ENCODE results near the gene CCDC178.
"Not testable (repeated sequence)": the region's sequence is repeated elsewhere in the genome, so short reads cannot be mapped to it uniquely, and the experiment has no call there.

Gene CCDC178

DNA sequence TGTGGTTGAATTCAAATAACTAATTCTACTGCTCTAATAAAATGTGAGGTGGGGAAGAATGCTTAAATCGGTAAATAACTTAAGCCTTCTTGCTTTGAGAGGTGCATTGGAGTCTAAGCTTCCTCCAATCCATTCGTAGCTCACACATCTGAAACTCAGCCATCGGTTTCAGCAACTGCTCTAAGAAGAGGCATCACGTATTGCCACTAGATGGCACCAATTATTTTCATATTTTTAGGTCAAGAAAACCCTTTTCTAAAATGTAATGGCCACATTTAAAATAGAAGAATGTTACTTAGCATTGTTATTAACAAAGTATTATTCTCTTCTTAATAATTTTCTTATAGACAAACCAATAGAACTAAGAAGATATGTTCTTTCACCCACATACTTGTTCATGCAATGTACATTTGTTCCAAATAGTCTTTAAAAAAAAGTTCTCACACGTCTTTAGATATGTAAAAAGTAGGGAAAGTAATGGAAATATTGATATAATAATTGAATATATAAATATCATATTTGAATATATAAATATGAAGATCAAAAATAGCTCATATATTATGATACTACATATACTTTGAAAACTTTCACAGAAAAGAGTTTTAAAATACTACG lies 229.8 kb downstream of the CCDC178 start:
- no peak for DNase-seq (ENCODE audit: low read depth in 2 of 2)

DNA sequence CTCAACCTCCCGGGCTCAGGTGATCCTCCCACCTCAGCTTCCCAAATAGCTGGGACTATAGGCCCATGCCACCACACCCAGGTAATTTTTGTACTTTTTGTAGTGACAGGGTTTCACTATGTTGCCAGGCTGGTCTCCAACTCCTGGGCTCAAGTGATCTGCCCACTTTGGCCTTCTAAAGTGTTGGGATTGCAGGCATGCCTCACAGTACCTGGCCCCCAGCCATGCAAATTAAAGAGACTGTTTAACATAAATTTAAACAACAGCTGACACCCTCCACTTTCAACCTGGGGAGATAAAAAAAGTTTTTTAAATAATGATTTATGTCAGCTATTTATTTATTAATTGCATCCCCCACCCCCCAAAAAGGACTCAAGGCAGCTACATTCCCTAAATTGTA lies 234.7 kb downstream of the CCDC178 start:
- no peak for DNase-seq (ENCODE audit: low read depth in 2 of 2)

DNA sequence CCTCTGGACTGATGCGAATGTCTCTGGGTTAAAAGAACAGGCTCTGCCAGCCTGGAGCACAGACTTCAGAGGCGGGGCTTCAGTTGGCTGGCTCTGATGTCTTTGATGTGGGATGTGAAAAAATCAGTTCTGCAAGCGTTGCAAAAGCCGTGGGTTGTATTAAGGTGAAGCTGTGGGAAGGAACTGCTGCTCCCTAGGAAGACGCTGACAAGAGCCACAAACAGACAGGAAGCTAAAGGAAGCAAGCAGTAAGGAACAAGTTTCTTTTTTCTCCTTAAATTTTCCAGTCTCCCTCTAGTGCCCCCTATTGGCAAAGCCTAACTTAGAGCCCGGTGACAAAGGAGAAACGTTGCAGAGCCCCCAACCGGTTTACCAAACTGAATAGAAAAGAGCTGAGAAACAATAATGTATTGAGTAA lies 239.0 kb downstream of the CCDC178 start:
- no peak for DNase-seq (ENCODE audit: low read depth in 2 of 2)

DNA sequence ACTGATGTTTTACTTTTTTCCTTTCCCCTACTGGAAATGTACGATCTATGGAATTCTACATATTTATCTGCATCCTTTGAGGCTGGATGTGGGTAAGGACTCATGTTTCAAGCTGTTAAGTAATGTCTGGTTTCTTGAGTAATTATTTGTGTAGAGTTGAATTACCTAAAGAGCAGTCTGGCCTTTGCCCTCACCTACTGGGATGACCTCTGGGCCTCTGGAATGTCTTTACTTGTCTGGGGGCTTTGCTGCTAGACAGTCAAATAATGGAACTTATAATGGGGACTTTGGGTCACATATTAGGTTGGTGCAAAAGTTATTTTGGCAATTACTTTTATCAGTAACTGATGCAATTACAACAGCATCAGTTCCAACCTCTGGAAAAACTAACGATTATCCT lies 244.7 kb downstream of the CCDC178 start:
- DNase-seq (ENCODE audit: low read depth in 2 of 2): no peak

DNA sequence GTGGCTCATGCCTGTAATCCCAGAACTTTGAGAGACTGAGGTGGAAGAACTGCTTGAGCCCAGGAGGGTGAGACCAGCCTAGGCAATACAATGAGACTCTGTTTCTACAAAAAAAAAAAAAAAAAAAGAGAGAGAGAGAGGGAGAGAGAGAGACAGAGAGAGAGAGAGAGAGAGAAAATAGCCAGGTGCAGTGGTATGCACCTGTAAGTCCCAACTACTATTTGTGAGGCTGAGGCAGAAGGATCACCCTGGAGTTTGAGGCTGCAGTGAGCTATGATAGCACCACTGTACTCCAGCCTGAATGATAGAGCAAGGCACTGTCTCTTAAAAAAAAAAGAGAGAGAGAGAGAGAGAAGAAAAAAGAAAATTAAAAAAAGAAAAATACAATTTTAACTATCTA lies 245.7 kb downstream of the CCDC178 start:
- no peak for DNase-seq (ENCODE audit: low read depth in 2 of 2)

DNA sequence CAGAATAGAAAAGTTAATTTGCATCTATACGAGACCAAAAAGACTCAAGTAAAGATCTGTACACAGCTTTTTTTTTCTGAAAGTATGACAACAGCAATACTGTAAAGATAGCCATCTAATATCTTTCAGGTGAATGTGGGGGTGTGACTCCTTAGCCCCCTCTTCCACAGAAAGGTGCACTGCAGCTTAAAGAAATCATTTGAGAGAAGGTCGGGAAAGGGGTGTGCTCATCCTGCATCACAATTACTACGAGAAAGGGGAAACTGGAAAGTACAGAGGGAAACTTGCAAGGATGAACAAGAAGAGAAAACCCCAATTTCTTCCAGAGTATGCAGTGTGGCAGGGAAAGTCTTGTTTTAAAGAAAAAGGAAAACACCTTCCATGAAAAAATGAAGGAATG lies 255.6 kb downstream of the CCDC178 start:
- DNase-seq (ENCODE audit: low read depth in 2 of 2): no peak

DNA sequence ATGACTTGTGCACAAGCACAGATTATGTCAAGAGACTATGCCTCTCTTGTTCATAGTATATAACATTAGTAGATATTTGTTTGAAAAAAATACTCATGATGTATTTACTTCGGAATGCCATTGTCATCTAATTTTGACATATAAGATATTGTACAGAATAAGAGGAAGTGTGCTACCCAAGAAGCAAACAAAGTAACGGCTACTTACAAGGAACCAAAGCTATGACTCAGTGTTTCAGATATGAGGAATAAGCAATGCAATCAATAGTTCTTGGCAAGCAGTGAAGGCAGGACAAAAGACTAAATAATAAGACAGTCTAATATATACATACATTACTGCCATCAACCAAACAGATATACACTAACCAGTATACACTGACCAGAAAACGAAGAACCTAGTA lies 256.3 kb downstream of the CCDC178 start:
- DNase-seq (ENCODE audit: low read depth in 2 of 2): no peak

DNA sequence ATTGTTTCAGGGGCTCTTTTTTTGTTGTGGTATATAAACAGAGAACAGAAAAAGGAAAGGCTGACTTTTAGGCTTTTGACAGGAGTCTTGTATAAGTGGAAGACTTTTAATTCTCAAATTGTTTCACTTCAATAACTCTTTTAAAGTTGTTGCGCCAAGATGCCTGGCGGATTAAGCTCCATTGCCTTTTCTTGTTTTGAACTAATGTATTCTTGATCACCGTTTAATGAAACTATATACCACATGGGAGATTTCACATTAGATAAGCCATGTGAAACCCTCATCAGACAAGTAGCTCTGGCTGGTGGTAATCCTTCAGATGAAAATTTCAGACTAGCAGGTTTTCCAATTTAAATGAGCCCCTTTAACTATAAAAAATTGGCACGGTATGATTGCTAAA lies 257.4 kb downstream of the CCDC178 start:
- DNase-seq (ENCODE audit: low read depth in 2 of 2): no peak

DNA sequence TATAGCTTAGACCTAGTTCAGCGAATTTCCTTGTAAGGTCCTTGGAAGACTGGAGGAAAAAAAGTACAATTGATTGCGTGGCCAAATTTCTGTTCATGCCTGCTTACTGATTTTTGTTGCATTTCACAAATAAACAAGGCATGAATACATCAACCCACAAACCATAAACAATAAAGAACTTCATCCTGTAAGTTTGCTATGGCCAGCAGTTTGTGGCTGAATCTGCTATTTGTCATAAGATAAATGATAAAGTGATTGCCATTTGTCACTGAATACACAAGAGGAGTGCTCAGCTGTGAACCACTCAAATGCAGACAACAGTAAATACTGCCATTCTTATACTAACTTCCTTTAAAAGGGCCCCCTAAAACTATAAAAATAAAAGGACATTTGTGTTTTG lies 259.5 kb downstream of the CCDC178 start:
- DNase-seq (ENCODE audit: low read depth in 2 of 2): no peak

DNA sequence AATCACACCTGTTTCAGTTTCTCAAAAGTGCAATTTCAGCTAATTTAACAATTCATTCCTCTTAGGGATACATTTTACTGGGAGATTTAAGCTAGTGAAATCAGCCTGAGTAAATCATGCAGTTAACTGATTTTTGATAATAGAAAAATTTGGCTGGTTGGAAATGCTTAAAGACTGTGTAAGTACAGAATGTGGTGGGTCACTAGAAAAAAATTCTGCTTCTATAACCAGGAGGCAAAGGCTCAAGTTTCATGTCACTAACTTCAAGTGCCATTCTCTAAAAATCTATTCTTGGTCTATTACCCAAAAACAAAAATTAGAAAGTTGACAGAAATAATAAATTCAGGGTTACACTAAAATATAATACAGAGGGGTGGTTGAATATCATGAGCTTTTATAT lies 271.3 kb downstream of the CCDC178 start:
- no peak for DNase-seq (ENCODE audit: low read depth in 2 of 2)

DNA sequence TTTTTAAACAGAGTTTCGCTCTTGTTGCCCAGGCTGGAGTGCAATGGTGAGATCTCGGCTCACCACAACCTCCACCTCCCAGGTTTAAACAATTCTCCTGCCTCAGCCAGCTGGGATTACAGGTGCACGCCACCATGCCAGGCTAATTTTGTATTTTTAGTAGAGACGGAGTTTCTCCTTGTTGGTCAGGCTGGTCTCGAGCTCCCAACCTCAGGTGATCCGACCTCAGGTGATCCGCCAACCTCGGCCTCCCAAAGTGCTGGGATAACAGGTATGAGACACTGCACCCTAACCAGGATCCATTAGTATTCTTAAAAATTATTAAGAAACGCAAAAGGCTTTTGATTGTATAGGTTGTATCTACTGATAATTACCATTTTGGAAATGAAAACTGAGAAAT lies 276.4 kb downstream of the CCDC178 start:
- DNase-seq (ENCODE audit: low read depth in 2 of 2): not testable (repeated sequence)

DNA sequence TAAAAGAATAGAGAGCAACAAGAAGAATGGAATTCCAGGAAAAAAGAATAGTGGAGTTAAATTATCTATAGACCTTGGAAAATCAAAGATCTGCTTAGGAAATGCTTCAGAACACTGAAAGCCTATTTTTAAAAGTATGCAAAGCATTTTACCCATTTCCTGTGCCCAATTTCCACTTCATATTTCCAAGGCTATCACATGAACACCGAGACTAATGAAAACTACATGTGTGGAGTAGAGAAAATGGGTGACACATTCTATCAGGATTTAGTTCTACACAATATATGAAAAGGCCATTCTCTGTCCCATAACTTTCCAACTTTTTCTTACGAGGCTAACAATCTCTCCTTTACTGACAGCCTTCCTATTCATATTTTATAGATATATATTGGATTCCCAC lies 279.4 kb downstream of the CCDC178 start:
- no peak for DNase-seq (ENCODE audit: low read depth in 2 of 2)

DNA sequence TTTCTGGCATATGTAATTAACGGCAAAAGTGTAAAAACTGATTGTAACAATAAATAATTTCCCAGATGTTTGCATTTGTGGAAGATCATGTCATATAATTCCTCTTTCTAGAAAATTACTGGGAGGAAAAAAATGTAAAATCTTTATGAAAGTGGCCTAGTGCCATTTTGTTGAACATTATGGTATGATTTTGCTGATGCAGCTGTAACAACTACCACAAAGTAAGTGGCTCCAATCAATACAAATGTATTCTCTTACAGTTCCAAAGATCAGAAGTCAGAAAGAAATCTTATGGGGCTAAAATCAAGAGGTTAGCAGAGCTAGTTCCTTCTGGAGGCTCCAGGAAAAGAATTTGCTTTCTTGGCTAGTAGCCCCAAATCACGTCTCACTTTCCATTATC lies 281.4 kb downstream of the CCDC178 start:
- no peak for DNase-seq (ENCODE audit: low read depth in 2 of 2)

DNA sequence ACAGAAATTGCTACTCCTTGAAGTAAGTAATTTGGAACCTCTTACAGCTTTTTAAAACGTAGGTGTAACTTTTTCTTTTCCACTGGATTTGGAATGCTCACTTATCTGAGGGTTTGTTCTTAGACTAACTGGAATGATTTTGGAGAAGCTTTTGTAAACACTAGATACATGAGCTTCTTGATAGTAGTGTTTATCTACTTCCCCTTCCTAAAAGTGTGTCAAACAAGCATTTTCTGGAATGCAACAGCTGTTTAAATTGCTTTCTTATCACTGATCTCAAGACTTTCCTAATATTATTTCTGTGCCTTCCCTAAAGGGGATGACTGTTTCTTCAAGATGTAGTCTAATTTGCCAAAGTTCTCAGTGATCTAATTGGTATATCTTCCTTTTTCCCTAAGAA lies 282.6 kb downstream of the CCDC178 start:
- DNase-seq (ENCODE audit: low read depth in 2 of 2): no peak

DNA sequence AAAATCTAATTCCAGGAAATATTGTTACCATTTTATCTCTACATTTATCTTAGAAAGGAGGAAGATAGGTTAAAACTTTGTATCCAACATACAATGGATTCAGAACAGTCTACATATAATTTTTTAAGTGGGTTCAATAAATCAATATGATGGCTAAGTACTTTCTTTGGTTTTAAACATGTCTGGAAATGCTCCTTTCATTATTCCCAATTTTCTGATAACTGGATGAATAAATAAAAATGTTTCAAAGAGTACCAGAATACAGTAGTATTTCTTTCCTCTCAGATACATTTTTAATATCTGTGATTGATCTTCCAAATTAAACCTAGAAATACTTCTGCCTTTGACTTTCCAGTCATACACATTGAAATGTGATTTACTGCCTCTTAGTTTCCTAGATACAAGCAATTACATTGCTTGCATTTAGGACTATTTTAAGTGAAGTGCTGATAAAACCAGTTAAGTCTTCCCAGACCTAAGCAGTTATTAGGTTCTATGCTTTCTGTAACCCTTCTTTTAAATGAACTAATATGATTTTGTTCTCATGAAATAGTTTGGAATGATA lies 283.5 kb downstream of the CCDC178 start:
- no peak for DNase-seq (ENCODE audit: low read depth in 2 of 2)

DNA sequence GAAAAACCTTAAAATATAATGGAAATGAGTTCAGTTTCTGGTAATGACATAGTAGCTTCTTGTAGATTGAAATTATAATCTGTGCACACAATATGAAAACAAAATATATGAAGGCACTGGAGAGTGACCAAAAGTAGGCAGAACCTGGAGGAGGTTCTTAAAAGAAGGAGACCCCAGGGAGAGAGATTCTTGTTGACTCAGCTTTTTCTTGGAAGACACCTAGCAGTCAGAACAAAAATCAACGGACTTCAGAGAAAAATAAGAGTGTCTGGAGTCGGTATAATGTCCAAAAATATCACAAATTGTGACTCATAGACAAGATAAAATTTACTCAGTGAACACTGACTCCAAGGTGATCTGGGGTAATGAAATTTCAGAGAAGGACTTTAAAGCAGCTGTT lies 286.5 kb downstream of the CCDC178 start:
- no peak for DNase-seq (ENCODE audit: low read depth in 2 of 2)

DNA sequence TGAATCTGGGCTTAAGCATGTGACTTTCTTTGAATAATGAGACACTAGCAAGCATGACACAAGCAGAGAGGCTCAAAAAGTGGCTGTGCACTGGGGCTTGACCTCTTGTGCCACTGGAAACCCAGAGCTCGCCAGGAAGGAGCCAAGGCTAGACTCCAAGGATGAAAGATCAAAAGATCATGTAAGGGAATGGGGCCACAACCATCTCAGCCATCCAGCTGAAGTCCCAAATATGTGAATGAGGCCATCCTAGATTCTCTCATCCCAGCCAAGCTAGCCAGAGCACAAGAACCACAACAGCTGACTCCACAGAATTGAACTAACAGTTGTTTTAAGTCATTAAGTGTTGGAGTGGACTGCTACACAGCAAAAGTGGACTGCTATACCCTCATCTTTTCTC lies 288.1 kb downstream of the CCDC178 start:
- DNase-seq (ENCODE audit: low read depth in 2 of 2): no peak

DNA sequence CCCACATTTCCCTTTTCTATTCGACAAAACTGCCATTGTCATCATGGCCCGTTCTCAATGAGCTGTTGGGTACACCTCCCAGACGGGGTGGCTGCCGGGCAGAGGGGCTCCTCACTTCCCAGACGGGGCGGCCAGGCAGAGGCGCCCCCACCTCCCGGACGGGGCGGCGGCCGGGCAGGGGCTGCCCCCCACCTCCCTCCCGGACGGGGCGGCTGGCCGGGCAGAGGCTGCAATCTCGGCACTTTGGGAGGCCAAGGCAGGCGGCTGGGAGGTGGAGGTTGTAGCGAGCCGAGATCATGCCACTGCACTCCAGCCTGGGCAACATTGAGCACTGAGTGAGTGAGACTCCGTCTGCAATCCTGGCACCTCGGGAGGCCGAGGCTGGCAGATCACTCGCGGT lies 292.7 kb downstream of the CCDC178 start:
- DNase-seq (ENCODE audit: low read depth in 2 of 2): not testable (repeated sequence)

DNA sequence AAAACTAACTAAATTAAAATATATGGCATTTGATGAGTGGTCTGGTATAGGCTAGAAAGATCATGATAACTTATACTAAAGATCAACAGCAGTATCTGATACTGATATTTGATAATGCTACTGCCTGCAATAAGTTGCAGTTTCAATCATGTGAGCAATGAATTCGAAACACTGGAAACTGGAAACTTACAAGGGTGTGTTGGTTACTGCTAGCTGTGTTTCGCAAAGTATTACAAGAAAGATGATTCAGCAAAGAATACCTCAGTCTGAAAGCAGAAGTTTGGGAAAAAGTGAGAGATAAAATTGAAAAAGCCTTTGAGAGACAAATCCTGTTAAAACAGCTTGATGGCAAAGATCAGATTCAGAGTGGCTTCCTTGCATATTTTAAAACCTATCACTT lies 294.5 kb downstream of the CCDC178 start:
- no peak for DNase-seq (ENCODE audit: low read depth in 2 of 2)

DNA sequence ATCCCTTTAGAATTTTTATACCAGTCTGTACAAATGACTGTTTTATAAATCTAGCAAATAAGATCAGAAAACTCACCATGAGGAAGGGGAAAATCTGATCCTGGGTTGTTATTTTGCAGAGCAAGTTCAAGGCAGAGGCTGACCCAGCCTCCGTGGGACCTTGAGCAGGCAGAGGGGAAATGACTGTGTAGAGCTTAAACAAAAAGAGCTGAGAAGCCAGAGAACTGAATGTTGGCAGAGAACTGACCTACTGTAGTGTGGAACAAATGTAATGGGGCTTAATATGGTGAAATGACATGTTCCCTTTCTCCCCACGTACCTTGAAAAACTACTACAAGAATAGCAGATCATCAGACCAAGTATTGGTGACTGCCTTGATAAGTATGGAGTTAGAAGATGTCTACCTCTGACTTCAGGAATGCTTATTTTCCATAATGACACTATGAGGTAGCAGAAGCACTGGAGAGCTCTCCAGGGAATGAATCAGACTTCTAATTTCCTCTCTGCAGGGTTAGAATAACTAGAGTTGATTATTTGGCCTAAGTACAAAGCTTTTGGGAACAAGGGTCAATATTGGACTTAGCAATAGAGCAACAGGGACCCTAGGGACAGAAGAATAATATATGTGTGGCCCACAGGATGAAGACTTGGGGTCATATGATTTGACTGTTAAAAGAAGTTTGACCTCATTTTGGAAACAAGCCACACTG lies 304.4 kb downstream of the CCDC178 start:
- DNase-seq (ENCODE audit: low read depth in 2 of 2): no peak

DNA sequence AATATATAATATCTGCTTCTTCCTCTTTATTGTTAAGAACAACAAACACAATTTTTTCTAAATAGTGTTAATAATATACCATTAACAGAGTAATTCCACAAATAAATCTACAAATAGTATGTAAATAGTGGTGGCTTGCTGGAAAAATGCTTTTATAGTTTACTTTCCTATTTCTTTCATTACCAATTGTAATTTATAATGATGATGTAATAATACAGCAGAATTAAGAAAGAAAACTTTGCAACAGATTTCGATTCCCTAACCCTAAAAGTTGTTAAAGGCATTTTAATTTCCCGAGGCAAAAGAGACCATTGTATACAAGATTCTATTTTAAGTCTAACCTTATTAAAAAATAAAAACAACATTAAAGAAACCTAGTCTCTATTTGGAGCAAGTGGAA lies 307.9 kb downstream of the CCDC178 start:
- no peak for DNase-seq (ENCODE audit: low read depth in 2 of 2)

DNA sequence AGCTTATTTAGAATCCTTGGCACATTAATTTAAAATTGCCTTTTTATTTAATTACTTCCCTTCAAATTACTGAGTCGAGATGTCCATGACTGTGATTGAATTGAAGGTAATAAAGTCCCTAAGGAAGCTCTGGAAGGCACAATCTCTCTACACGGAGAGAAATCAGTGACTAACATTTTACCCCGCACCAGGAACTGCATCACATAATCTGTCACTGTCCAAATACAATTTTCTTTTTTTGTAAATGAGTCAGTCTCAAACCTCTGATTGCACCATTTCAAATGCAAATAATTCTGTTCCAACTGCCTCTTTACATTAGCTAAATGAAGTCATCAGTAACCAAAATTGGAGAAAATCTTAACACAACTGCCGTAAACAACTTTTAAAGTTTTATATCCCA lies 311.9 kb downstream of the CCDC178 start:
- DNase-seq (ENCODE audit: low read depth in 2 of 2): no peak

DNA sequence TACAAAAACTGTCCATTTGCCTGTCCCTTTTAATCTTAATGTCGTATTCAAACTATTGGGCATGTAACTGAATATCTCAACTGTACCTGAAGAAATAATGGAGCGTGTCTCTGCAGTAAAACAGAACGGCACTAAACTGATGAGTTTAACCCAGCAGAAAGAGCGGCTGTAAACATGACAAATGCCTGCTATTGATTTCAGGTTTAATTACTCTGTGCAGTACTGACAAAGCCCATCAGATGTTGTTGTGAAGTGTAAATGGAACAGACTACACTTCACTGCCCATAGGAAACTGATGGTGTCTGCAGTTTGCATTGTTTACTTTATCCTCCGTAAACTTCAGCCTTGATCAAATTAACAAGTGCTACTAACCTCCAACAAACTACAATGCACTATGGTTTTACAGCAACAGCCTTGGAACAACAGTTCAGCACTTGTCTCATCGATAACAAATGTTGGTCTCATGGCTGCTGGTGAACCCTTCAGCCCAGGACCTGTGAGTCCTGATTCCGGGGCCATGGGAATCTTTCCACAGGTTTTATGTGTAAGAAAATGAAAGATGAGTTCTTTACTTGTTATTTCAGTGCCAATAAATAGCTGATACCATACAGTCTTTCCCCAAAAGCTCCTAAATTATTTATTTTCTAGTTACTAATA lies 316.5 kb downstream of the CCDC178 start:
- no peak for DNase-seq (ENCODE audit: low read depth in 2 of 2)

All from stimulated activated CD8-positive, alpha-beta memory T cell treated with anti-CD3 and anti-CD28 coated beads, Interleukin-7, amount 100 ng/mL, for 1 hour (primary cell).